Panc1 (cell line): ENCODE results near the gene IZUMO4. TPM values are rescaled to one million over a fixed set of nuclear protein-coding genes. Genes with fewer than 3 reads are reported as not detected.

ENCODE experiments used
- ATAC-seq: fragments of 200-7000 bp; cut with Tn5 transposase; 2 replicates; pipeline ENCODE4 v1.9.1; 2020; ENCODE audit warnings: mild to moderate bottlenecking, moderate library complexity
- BruUV-seq: library from RNA; stranded (reverse); fragments of 400-500 nt; replicated peaks from 2 replicates; lab custom pipeline; 2021; lab: Mats Ljungman, UMichigan
- CTCF ChIA-PET: fragments of 300-600 bp; sonication (Branson Sonifier 250); formaldehyde crosslinking; loops from one replicate; lab custom pipeline; 2022; ENCODE audit warnings: antibody characterized with exemption; lab: Charles Lee
- POLR2A ChIA-PET: fragments of 300-600 bp; sonication (Branson Sonifier 250); formaldehyde crosslinking; loops from one replicate; lab custom pipeline; 2022; ENCODE audit warnings: antibody characterized with exemption; lab: Charles Lee
- DNase-seq: peaks from one replicate; pipeline ENCODE4 v3.0.0-alpha.2; 2010; ENCODE audit warnings: low read depth, low spot score
- H3K27ac ChIP-seq: 2 replicates; pipeline ENCODE4 v1.5.1; 2011; ENCODE audit warnings: mild to moderate bottlenecking, low read length, inconsistent platforms
- H3K27me3 ChIP-seq: fragments of 200-500 bp; sonication (Bioruptor generic); 2 replicates; pipeline ENCODE4 v1.6.0; 2014; ENCODE audit warnings: low read length, inconsistent platforms; ENCODE audit not compliant: control insufficient read depth, insufficient read depth
- H3K36me3 ChIP-seq: fragments of 200-500 bp; sonication (Bioruptor generic); 2 replicates; pipeline ENCODE4 v1.5.1; 2014; ENCODE audit warnings: inconsistent platforms, mild to moderate bottlenecking, low read length, moderate library complexity; ENCODE audit not compliant: control insufficient read depth, insufficient read depth
- H3K4me1 ChIP-seq: 2 replicates; pipeline ENCODE4 v1.5.1; 2011; ENCODE audit warnings: inconsistent platforms, mild to moderate bottlenecking, low read length, moderate library complexity; ENCODE audit not compliant: control insufficient read depth, insufficient read depth
- H3K4me3 ChIP-seq, 2 experiments: 2 replicates each; pipeline ENCODE4 v1.5.1; 2011 to 2012; ENCODE audit warnings: low read depth in 2 of 2, low read length in 2 of 2, mild to moderate bottlenecking in 2 of 2, inconsistent platforms in 1 of 2, moderate library complexity in 1 of 2
- H3K9me3 ChIP-seq: fragments of 200-500 bp; sonication (Bioruptor generic); 2 replicates; pipeline ENCODE4 v1.5.1; 2014; ENCODE audit warnings: low read depth, mild to moderate bottlenecking, inconsistent platforms, low read length, moderate library complexity; ENCODE audit not compliant: control insufficient read depth, insufficient read depth
- POLR2AphosphoS5 ChIP-seq: IDR thresholded peaks from 2 replicates; pipeline ENCODE4 v1.6.1; 2012; ENCODE audit warnings: mild to moderate bottlenecking, low read depth, low read length, moderate library complexity
- SIN3A ChIP-seq: IDR thresholded peaks from 2 replicates; pipeline ENCODE4 v1.6.1; 2012; ENCODE audit warnings: low read depth, mild to moderate bottlenecking, low read length, moderate library complexity, borderline replicate concordance; ENCODE audit not compliant: insufficient read depth
- TCF7L2 ChIP-seq: IDR thresholded peaks from 2 replicates; pipeline ENCODE4 v1.6.1; 2011; ENCODE audit warnings: mild to moderate bottlenecking, low read depth, low read length, inconsistent platforms
- in situ Hi-C: cut with HindIII; loops from 2 replicates; pipeline ENCODE4 v1.10.0; 2016; ENCODE audit warnings: low sequenced_read_pairs, low pct_unique_long_range_greater_than_20kb
- intact Hi-C: fragments of 100-400 bp; cut with micrococcal nuclease; formaldehyde crosslinking; loops from one replicate; pipeline ENCODE4 v1.10.0; 2022; ENCODE audit not compliant: unreplicated experiment
- total RNA-seq: library from RNA; stranded (reverse); gene quantifications from one replicate; pipeline ENCODE4 v1.2.1, GENCODE V29; 2021; ENCODE audit not compliant: unreplicated experiment
- TF ChIP-seq, protein P1 (sequence below): fragments of 450-650 bp; IDR thresholded peaks from 2 replicates; pipeline ENCODE4 v1.5.1; 2017; ENCODE audit warnings: mild to moderate bottlenecking
- TF ChIP-seq, protein P2 (sequence below), 2 experiments: IDR thresholded peaks; 2 replicates each; pipeline ENCODE4 v1.6.1; 2011 to 2012; ENCODE audit warnings: low read depth in 2 of 2, control low read depth in 1 of 2, low read length in 1 of 2, mild to moderate bottlenecking in 1 of 2, moderate library complexity in 1 of 2; ENCODE audit not compliant: insufficient read depth in 1 of 2

IZUMO4 gene
- total RNA-seq, 1 experiment from 2014 or later: 5.4 TPM

DNA sequence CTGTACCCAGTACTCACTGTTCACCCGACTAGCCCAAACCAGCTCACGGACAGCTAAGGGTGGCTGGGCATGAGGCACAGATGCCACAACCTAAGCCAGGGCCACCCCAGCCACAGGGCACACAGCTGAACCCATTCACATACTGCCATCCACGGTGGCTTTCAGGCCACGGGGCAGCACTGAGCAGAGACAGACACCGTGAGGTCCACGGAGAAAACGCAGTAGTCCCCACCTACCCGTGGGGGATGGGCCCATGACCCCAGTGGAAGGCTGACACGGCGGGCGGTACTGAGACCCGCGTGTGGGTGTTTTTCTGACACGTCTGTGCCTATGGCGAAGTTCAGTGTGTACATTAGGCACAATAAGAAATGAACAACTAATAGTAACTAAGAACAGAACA, 25.5 kb downstream of the IZUMO4 start:
- Histone ChIP-seq H3K9me3 (no peaks in the 10 kb centered on the region), H3K27ac (no peak overlapping the region), H3K4me1 (no peaks in the 10 kb centered on the region), H3K36me3 (peaks cover 2% of the 10 kb centered on the region; the same call in 1 of the 2 replicates), H3K27me3 (no peaks in the 10 kb centered on the region), H3K4me3 (no peak overlapping the region)
- intact Hi-C loops: no loop called here
- DNase-seq (no peak), ATAC-seq (no peak)
- ChIA-PET POLR2A (no interaction called here), CTCF (no interaction called here)
- in situ Hi-C loops: no loop called here
- TF ChIP-seq, protein P1, sequence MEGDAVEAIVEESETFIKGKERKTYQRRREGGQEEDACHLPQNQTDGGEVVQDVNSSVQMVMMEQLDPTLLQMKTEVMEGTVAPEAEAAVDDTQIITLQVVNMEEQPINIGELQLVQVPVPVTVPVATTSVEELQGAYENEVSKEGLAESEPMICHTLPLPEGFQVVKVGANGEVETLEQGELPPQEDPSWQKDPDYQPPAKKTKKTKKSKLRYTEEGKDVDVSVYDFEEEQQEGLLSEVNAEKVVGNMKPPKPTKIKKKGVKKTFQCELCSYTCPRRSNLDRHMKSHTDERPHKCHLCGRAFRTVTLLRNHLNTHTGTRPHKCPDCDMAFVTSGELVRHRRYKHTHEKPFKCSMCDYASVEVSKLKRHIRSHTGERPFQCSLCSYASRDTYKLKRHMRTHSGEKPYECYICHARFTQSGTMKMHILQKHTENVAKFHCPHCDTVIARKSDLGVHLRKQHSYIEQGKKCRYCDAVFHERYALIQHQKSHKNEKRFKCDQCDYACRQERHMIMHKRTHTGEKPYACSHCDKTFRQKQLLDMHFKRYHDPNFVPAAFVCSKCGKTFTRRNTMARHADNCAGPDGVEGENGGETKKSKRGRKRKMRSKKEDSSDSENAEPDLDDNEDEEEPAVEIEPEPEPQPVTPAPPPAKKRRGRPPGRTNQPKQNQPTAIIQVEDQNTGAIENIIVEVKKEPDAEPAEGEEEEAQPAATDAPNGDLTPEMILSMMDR: no peak
- TF ChIP-seq POLR2AphosphoS5 (no peak), SIN3A (no peak), TCF7L2 (no peak)
- TF ChIP-seq, protein P2, sequence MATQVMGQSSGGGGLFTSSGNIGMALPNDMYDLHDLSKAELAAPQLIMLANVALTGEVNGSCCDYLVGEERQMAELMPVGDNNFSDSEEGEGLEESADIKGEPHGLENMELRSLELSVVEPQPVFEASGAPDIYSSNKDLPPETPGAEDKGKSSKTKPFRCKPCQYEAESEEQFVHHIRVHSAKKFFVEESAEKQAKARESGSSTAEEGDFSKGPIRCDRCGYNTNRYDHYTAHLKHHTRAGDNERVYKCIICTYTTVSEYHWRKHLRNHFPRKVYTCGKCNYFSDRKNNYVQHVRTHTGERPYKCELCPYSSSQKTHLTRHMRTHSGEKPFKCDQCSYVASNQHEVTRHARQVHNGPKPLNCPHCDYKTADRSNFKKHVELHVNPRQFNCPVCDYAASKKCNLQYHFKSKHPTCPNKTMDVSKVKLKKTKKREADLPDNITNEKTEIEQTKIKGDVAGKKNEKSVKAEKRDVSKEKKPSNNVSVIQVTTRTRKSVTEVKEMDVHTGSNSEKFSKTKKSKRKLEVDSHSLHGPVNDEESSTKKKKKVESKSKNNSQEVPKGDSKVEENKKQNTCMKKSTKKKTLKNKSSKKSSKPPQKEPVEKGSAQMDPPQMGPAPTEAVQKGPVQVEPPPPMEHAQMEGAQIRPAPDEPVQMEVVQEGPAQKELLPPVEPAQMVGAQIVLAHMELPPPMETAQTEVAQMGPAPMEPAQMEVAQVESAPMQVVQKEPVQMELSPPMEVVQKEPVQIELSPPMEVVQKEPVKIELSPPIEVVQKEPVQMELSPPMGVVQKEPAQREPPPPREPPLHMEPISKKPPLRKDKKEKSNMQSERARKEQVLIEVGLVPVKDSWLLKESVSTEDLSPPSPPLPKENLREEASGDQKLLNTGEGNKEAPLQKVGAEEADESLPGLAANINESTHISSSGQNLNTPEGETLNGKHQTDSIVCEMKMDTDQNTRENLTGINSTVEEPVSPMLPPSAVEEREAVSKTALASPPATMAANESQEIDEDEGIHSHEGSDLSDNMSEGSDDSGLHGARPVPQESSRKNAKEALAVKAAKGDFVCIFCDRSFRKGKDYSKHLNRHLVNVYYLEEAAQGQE (IDR thresholded peaks at IDR 0.05; ENCODE audit: insufficient read depth in 1 of 2, low read depth in 2 of 2, low read length in 1 of 2): no peak
- BruUV-seq: no TSS peak

DNA sequence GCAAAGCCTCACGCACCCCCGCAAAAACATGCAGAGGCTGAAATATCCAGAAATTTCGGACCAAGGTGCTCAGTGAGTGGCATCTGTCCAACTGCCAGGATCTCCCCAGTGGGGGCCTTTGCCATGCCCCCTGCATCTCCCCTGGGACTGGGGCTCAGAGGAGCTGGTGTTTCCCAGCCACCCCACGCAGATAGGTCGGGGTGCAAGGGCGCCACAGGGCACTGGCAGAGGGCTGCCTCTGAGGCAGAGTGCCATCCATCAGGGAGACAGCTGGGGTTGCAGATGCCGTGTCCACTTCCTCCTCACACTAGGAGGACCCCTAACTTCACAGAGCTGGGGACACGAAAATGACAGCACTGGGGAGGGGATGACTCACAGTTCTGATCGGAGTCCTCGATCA, 26.3 kb downstream of the IZUMO4 start:
- Histone ChIP-seq H3K27me3 (no peaks in the 10 kb centered on the region), H3K36me3 (peaks cover 2% of the 10 kb centered on the region; the same call in 1 of the 2 replicates), H3K4me3 (no peak overlapping the region), H3K27ac (no peak overlapping the region), H3K4me1 (no peaks in the 10 kb centered on the region), H3K9me3 (no peaks in the 10 kb centered on the region)
- no peak for DNase-seq
- ChIA-PET POLR2A (no interaction called here), CTCF (no interaction called here)
- intact Hi-C loops: no loop called here
- no peak for ATAC-seq
- TF ChIP-seq SIN3A (no peak), TCF7L2 (no peak), POLR2AphosphoS5 (no peak)
- TF ChIP-seq, protein P1: no peak
- TF ChIP-seq, protein P2 (IDR thresholded peaks at IDR 0.05; ENCODE audit: insufficient read depth in 1 of 2, low read depth in 2 of 2, low read length in 1 of 2): no peak
- BruUV-seq: no TSS peak
- in situ Hi-C loops: no loop called here
